Liver (tissue), 2 donors: ENCODE measurements around the gene SPEG.

Experiments
- CTCF ChIP-seq: fragments of 150-350 bp; IDR thresholded peaks from 2 replicates; pipeline ENCODE4 v1.5.1; 2017; ENCODE audit warnings: improper control_type of control experiment, low read depth, low read length; ENCODE audit not compliant: missing input control
- TF ChIP-seq, protein P1 (sequence below): IDR thresholded peaks from 2 replicates; pipeline ENCODE4 v1.6.1; 2016; ENCODE audit warnings: antibody characterized with exemption, mild to moderate bottlenecking
- donor health status: healthy.

- TF ChIP-seq, protein P1, sequence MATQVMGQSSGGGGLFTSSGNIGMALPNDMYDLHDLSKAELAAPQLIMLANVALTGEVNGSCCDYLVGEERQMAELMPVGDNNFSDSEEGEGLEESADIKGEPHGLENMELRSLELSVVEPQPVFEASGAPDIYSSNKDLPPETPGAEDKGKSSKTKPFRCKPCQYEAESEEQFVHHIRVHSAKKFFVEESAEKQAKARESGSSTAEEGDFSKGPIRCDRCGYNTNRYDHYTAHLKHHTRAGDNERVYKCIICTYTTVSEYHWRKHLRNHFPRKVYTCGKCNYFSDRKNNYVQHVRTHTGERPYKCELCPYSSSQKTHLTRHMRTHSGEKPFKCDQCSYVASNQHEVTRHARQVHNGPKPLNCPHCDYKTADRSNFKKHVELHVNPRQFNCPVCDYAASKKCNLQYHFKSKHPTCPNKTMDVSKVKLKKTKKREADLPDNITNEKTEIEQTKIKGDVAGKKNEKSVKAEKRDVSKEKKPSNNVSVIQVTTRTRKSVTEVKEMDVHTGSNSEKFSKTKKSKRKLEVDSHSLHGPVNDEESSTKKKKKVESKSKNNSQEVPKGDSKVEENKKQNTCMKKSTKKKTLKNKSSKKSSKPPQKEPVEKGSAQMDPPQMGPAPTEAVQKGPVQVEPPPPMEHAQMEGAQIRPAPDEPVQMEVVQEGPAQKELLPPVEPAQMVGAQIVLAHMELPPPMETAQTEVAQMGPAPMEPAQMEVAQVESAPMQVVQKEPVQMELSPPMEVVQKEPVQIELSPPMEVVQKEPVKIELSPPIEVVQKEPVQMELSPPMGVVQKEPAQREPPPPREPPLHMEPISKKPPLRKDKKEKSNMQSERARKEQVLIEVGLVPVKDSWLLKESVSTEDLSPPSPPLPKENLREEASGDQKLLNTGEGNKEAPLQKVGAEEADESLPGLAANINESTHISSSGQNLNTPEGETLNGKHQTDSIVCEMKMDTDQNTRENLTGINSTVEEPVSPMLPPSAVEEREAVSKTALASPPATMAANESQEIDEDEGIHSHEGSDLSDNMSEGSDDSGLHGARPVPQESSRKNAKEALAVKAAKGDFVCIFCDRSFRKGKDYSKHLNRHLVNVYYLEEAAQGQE: no peak
- no peak for TF ChIP-seq CTCF
These were observed 7.0 kb downstream of the SPEG start for GRCh38 chr2:219441451-219442255.
